Mesenchymal stem cell (in vitro differentiated cells and primary cell): ENCODE results near the gene BHMT2. TPM values are rescaled to one million over a fixed set of nuclear protein-coding genes. Genes with fewer than 3 reads are reported as not detected.
A peak's percentile ranks its signal among the peaks of the same experiment; 100 is the strongest.

Source experiments
- DNase-seq: peaks from one replicate; pipeline ENCODE4 v3.0.0-alpha.2; 2013
- H2AFZ ChIP-seq: one replicate; pipeline ENCODE4 v1.6.1; 2013; ENCODE audit warnings: low read depth, mild to moderate bottlenecking, control low read depth, inconsistent platforms, low read length, moderate library complexity
- H2AK5ac ChIP-seq: 2 replicates; pipeline ENCODE4 v1.6.1; 2013; ENCODE audit warnings: low read length, moderate library complexity, mild to moderate bottlenecking, inconsistent platforms; ENCODE audit not compliant: severe bottlenecking
- H2BK120ac ChIP-seq: one replicate; pipeline ENCODE4 v1.6.1; 2013; ENCODE audit warnings: low read depth, mild to moderate bottlenecking, inconsistent platforms, low read length, moderate library complexity
- H2BK12ac ChIP-seq, 2 experiments: one replicate each; pipeline ENCODE4 v1.6.1; 2013; ENCODE audit warnings: inconsistent platforms in 2 of 2, low read length in 2 of 2, mild to moderate bottlenecking in 2 of 2, moderate library complexity in 2 of 2, control low read depth in 1 of 2
- H2BK15ac ChIP-seq: one replicate; pipeline ENCODE4 v1.6.1; 2013; ENCODE audit warnings: mild to moderate bottlenecking, low read depth, inconsistent platforms; ENCODE audit not compliant: poor library complexity, severe bottlenecking
- H2BK5ac ChIP-seq: 2 replicates; pipeline ENCODE4 v1.6.1; 2013; ENCODE audit warnings: low read depth, mild to moderate bottlenecking, low read length, control low read depth, inconsistent platforms; ENCODE audit not compliant: poor library complexity, severe bottlenecking
- H3K14ac ChIP-seq, 2 experiments: one replicate each; pipeline ENCODE4 v1.6.1; 2013; ENCODE audit warnings: inconsistent platforms in 2 of 2, low read length in 2 of 2, control low read depth in 1 of 2, mild to moderate bottlenecking in 1 of 2, moderate library complexity in 1 of 2
- H3K18ac ChIP-seq, 2 experiments: one replicate each; pipeline ENCODE4 v1.6.1; 2013; ENCODE audit warnings: inconsistent platforms in 2 of 2, low read length in 2 of 2, control low read depth in 1 of 2, low read depth in 1 of 2, mild to moderate bottlenecking in 1 of 2
- H3K23ac ChIP-seq, 2 experiments: one replicate each; pipeline ENCODE4 v1.6.1; 2013; ENCODE audit warnings: inconsistent platforms in 2 of 2, low read length in 2 of 2, mild to moderate bottlenecking in 2 of 2, moderate library complexity in 2 of 2, control low read depth in 1 of 2
- H3K27ac ChIP-seq: 2 replicates; pipeline ENCODE4 v1.5.1; 2013; ENCODE audit warnings: mild to moderate bottlenecking, moderate library complexity, low read length, control low read depth, inconsistent platforms; ENCODE audit not compliant: poor library complexity, severe bottlenecking
- H3K27me3 ChIP-seq, 2 experiments: 2 replicates each; pipeline versions ENCODE4 v1.6.1 to v1.7.0; 2013; ENCODE audit warnings: low read length in 2 of 2, mild to moderate bottlenecking in 2 of 2, moderate library complexity in 2 of 2, control low read depth in 1 of 2, inconsistent platforms in 1 of 2; ENCODE audit not compliant: control insufficient read depth in 1 of 2, insufficient read depth in 1 of 2
- H3K36me3 ChIP-seq, 2 experiments: 2 replicates each; pipeline versions ENCODE4 v1.6.1 to v1.7.0; 2013; ENCODE audit warnings: low read length in 2 of 2, control low read depth in 1 of 2, inconsistent platforms in 1 of 2, low read depth in 1 of 2, mild to moderate bottlenecking in 1 of 2; ENCODE audit not compliant: insufficient read depth in 2 of 2, control insufficient read depth in 1 of 2
- H3K4ac ChIP-seq, 2 experiments: one replicate each; pipeline ENCODE4 v1.6.1; 2013; ENCODE audit warnings: inconsistent platforms in 2 of 2, low read length in 2 of 2, mild to moderate bottlenecking in 2 of 2, moderate library complexity in 2 of 2, control low read depth in 1 of 2, low read depth in 1 of 2
- H3K4me1 ChIP-seq: 2 replicates; pipeline ENCODE4 v1.6.1; 2013; ENCODE audit warnings: low read depth, low read length, control low read depth; ENCODE audit not compliant: control insufficient read depth, insufficient read depth
- H3K4me2 ChIP-seq: 2 replicates; pipeline ENCODE4 v1.6.1; 2013; ENCODE audit warnings: low read length, mild to moderate bottlenecking, inconsistent platforms; ENCODE audit not compliant: poor library complexity, severe bottlenecking
- H3K4me3 ChIP-seq, 2 experiments: 2 replicates each; pipeline versions ENCODE4 v1.5.1 to v1.7.0; 2013; ENCODE audit warnings: low read length in 2 of 2, mild to moderate bottlenecking in 2 of 2, control low read depth in 1 of 2, low read depth in 1 of 2; ENCODE audit not compliant: insufficient read depth in 1 of 2
- H3K79me1 ChIP-seq: replicated peaks from 2 replicates; pipeline ENCODE4 v1.6.1; 2013; ENCODE audit warnings: mild to moderate bottlenecking, control low read depth, low read length, inconsistent platforms; ENCODE audit not compliant: poor library complexity, severe bottlenecking
- H3K9ac ChIP-seq: 2 replicates; pipeline ENCODE4 v1.7.0; 2013; ENCODE audit warnings: mild to moderate bottlenecking, low read length, moderate library complexity
- H3K9me3 ChIP-seq: 2 replicates; pipeline ENCODE4 v1.7.0; 2013; ENCODE audit warnings: mild to moderate bottlenecking, low read length; ENCODE audit not compliant: control insufficient read depth
- H4K8ac ChIP-seq: one replicate; pipeline ENCODE4 v1.6.1; 2013; ENCODE audit warnings: inconsistent platforms, mild to moderate bottlenecking, low read length, moderate library complexity
- H4K91ac ChIP-seq: one replicate; pipeline ENCODE4 v1.6.1; 2013; ENCODE audit warnings: mild to moderate bottlenecking, low read length, inconsistent platforms
- WGBS: methylation state at CpG from one replicate; pipeline ENCODE4 v1.1.7; 2013; ENCODE audit warnings: mixed read lengths; 5-methylcytosine and 5-hydroxymethylcytosine counted together
- polyA plus RNA-seq, 2 experiments: library from polyadenylated mRNA; stranded (reverse); fragments of 200-250 nt; gene quantifications; one replicate each; pipeline ENCODE4 v1.2.3, GENCODE V29; 2013

BHMT2 gene, protein sequence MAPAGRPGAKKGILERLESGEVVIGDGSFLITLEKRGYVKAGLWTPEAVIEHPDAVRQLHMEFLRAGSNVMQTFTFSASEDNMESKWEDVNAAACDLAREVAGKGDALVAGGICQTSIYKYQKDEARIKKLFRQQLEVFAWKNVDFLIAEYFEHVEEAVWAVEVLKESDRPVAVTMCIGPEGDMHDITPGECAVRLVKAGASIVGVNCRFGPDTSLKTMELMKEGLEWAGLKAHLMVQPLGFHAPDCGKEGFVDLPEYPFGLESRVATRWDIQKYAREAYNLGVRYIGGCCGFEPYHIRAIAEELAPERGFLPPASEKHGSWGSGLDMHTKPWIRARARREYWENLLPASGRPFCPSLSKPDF
- not detected for polyA plus RNA-seq (2013, experiment 1 of 2)
- polyA plus RNA-seq (2013, experiment 2 of 2), result not detected

DNA sequence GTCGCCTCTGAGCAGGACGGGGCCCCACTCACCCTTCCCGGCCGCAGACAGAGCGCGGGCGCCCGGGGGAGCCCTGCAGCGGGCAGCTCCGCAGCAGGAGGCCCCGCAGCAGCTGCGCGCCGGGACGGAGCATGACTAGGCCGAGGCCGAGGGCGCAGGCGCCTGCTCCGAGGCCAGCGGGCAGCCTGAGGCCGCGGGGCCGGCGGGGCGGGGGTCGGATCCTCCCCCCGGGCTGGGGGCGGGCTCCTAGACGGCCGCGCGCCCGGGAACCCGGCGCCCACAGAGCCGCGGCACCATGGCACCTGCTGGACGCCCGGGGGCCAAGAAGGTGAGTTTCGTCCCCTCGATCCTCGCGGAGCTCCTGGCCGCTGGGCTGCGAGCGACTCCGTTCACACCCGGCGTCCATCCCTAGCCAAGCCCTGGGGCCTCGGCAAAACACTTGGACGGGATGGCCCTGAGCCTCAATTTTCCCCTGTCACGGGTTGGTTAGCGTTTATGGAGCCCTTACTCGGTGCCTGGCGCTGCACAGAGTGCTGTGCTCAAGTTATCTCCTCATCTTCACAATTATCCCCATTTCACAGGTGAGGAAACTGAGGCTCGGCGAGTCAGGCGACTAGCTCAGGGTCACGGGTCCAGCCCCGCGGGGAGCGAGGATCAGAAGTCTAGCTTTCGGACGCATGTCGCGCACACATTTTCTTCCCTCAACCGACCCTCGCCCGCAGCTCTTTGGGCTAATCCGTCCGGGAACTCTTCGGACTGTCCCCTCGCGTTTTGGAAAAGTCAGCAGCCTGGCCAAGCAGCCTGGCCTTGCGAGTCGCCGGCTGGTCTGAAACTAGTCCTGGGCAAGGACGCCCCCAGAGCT is at the start of gene BHMT2, which contains the start of gene DMGDH:
Gene BHMT2 (plus strand): TSS at position 280 of the 862 bp plus-strand sequence. CDS start 16 bp downstream, at position 296.
Gene DMGDH (minus strand): TSS at position 187 of the 862 bp plus-strand sequence. CDS start 54 bp downstream, at position 133.
- no peaks in the 10 kb centered on the region for H3K36me3 ChIP-seq
- DNase-seq, result no peak
- no peak within 1 kb of the TSS for H3K14ac ChIP-seq
- H2BK120ac ChIP-seq, result no peak within 1 kb of the TSS
- H3K27me3 ChIP-seq, result no peaks in the 10 kb centered on the region
- H3K18ac ChIP-seq, result no peak within 1 kb of the TSS
- H3K27ac ChIP-seq, result no peak within 1 kb of the TSS
- peaks cover 12% of the 10 kb centered on the region for H3K9me3 ChIP-seq
- no peak within 1 kb of the TSS for H3K4me2 ChIP-seq
- H3K4me3 ChIP-seq, result peak within 1 kb of the TSS in 1 of 2 experiments; percentile 80
- H3K4me1 ChIP-seq, result no peaks in the 10 kb centered on the region
- peak within 1 kb of the TSS; percentile 90 for H3K9ac ChIP-seq
- no peaks in the 10 kb centered on the region for H3K79me1 ChIP-seq
- H3K23ac ChIP-seq, result no peak within 1 kb of the TSS
- 97% methylated on average over 72 of the region's 79 CpGs for WGBS
- peak within 1 kb of the TSS in 1 of 2 experiments; percentile 2 for H3K4ac ChIP-seq
- H2BK5ac ChIP-seq, result no peak within 1 kb of the TSS
- no peak within 1 kb of the TSS for H2BK12ac ChIP-seq
- peak within 1 kb of the TSS; percentile 18 for H4K91ac ChIP-seq
- peak within 1 kb of the TSS; percentile 23 for H2BK15ac ChIP-seq
- H4K8ac ChIP-seq, result peak within 1 kb of the TSS; percentile 14
- H2AK5ac ChIP-seq, result no peak within 1 kb of the TSS
- no peak within 1 kb of the TSS for H2AFZ ChIP-seq

DNA sequence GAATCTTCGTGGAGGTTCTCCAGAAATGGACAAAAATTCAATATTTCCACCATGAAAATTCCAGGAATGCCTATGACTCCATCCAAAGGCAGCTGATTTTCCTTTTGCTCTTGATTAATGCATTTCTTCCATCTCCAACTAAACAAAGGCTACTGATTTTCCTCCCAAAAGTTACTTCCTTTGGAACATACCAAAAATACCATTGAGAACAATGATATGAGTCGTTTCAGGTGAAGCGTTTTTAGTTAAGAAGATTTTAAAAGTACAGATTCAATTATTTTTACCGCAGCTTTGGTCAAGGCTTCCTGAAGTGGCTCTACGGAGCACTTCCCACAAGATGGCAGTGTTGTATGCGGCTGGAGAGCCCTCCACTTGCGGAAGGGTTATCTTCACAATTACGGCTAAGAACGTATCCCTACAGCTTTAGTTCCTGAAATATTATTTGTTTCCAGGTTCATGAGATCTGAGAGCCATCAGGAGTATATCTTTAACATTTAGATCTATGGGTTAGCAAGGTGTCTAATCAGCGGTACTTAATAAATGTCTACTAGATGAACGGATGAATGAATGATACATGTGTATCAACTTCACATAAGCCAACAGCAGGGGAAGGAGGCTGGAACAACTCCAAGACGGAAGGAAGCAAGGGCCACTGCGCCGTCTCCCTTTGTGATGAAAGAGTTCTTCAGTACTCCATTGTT is 48.6 kb upstream of the BHMT2 start:
- no peaks in the 10 kb centered on the region for H3K36me3 ChIP-seq
- H3K4me3 ChIP-seq, result peak overlapping the region in 1 of 2 experiments; percentile 55
- DNase-seq, result peak; percentile 65
- H3K18ac ChIP-seq, result no peak overlapping the region
- no peak overlapping the region for H3K4ac ChIP-seq
- H3K9ac ChIP-seq, result peak overlapping the region; percentile 80
- H3K14ac ChIP-seq, result no peak overlapping the region
- H2BK5ac ChIP-seq, result no peak overlapping the region
- H3K23ac ChIP-seq, result no peak overlapping the region
- H3K79me1 ChIP-seq, result no peaks in the 10 kb centered on the region
- peak overlapping the region; percentile 53 for H3K27ac ChIP-seq
- H3K4me1 ChIP-seq, result peaks cover 3% of the 10 kb centered on the region
- H2BK12ac ChIP-seq, result no peak overlapping the region
- WGBS, result 34% methylated on average over 13 of the region's 14 CpGs
- no peak overlapping the region for H2BK15ac ChIP-seq
- H4K8ac ChIP-seq, result no peak overlapping the region
- H3K9me3 ChIP-seq, result no peaks in the 10 kb centered on the region
- H2BK120ac ChIP-seq, result no peak overlapping the region
- H3K4me2 ChIP-seq, result no peak overlapping the region
- H4K91ac ChIP-seq, result no peak overlapping the region
- H2AK5ac ChIP-seq, result no peak overlapping the region
- H3K27me3 ChIP-seq, result no peaks in the 10 kb centered on the region
- no peak overlapping the region for H2AFZ ChIP-seq

DNA sequence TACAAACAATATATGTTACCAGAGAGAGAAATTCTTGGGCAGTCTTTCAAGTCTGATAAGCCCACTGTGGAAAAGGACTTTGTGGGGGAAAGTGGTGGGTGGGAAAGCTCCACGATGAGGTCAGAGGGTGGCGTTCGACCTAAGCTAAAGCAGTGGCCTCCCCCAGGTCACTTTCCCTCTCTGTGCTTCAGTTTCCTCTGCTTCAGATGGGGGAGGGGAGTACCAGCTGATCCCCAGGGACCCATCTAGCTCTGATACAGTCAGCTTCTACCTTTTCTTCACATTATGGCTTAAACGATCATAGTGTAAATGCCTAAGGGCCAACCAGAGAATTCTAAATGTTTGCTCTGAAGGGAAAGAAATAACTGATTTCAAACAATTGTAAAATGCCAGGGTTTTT is 47.8 kb upstream of the BHMT2 start:
- Histone ChIP-seq H3K27ac (no peak overlapping the region), H3K4me2 (no peak overlapping the region), H2BK15ac (no peak overlapping the region), H3K9me3 (no peaks in the 10 kb centered on the region), H2BK12ac (no peak overlapping the region), H2AK5ac (peak overlapping the region; percentile 35), H4K8ac (peak overlapping the region; percentile 52), H2AFZ (no peak overlapping the region), H3K27me3 (no peaks in the 10 kb centered on the region), H3K4me1 (peaks cover 3% of the 10 kb centered on the region), H2BK120ac (no peak overlapping the region), H3K36me3 (no peaks in the 10 kb centered on the region), H3K18ac (peak overlapping the region in 1 of 2 experiments; percentile 37), H3K4me3 (no peak overlapping the region), H2BK5ac (no peak overlapping the region), H3K9ac (peak overlapping the region; percentile 80), H3K79me1 (no peaks in the 10 kb centered on the region), H3K4ac (no peak overlapping the region), H3K14ac (no peak overlapping the region), H4K91ac (no peak overlapping the region), H3K23ac (no peak overlapping the region)
- no peak for DNase-seq
- WGBS, result 56% methylated on average over 4 of the region's 4 CpGs
